WI38 (cell line): ENCODE data around the gene PTCH1.

Experiments used
- H3K4me3 ChIP-seq: 2 replicates; pipeline ENCODE4 v1.5.1; 2011; ENCODE audit warnings: low read depth, mild to moderate bottlenecking, control low read depth, low read length
- TF ChIP-seq, protein P1 (sequence below): IDR thresholded peaks from 2 replicates; pipeline ENCODE4 v1.5.1; 2012; ENCODE audit warnings: low read depth, mild to moderate bottlenecking, control low read depth, low read length

The PTCH1 gene

GRCh38 chr9:95411054-95411892 is 105.5 kb downstream of the PTCH1 start:
- H3K4me3 ChIP-seq: no peak overlapping the region
- TF ChIP-seq, protein P1, sequence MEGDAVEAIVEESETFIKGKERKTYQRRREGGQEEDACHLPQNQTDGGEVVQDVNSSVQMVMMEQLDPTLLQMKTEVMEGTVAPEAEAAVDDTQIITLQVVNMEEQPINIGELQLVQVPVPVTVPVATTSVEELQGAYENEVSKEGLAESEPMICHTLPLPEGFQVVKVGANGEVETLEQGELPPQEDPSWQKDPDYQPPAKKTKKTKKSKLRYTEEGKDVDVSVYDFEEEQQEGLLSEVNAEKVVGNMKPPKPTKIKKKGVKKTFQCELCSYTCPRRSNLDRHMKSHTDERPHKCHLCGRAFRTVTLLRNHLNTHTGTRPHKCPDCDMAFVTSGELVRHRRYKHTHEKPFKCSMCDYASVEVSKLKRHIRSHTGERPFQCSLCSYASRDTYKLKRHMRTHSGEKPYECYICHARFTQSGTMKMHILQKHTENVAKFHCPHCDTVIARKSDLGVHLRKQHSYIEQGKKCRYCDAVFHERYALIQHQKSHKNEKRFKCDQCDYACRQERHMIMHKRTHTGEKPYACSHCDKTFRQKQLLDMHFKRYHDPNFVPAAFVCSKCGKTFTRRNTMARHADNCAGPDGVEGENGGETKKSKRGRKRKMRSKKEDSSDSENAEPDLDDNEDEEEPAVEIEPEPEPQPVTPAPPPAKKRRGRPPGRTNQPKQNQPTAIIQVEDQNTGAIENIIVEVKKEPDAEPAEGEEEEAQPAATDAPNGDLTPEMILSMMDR: no peak

- no peak overlapping the region for H3K4me3 ChIP-seq
- TF ChIP-seq, protein P1: no peak
Observed at GRCh38 chr9:95409650-95410426, 106.9 kb downstream of the PTCH1 start.

GRCh38 chr9:95407524-95407923 is 109.2 kb downstream of the PTCH1 start:
- TF ChIP-seq, protein P1: no peak
- no peak overlapping the region for H3K4me3 ChIP-seq

GRCh38 chr9:95406121-95406520 is 110.7 kb downstream of the PTCH1 start:
- TF ChIP-seq, protein P1: no peak
- H3K4me3 ChIP-seq: no peak overlapping the region

DNA sequence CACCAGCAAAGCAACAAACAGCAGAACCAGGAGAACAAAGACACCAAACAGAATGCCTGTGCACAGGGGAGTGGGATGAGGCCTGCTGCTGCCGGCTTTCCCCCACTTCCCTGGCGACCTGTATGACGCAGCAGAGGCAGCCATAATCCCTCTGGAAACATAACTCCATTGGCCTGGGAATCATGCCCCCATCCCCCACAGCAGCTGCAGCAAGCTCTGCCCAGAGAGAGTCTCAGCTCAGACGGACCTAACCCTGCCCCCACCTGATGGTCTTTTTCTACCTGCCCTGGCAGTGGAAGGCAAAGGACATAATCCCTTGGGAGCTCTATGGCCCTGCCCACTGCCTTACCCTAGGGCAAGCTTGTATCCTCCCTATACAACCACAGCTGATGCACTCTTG is 117.5 kb downstream of the PTCH1 start:
- TF ChIP-seq, protein P1: no peak
- no peak overlapping the region for H3K4me3 ChIP-seq
